Central memory CD8-positive, alpha-beta T cell (primary cell): ENCODE data around the gene TIAM1.
A peak's percentile ranks its signal among the peaks of the same experiment; 100 is the strongest.

ENCODE experiments used
- ATAC-seq: fragments of 150-1000 bp; cut with Tn5 transposase; replicated peaks from 2 replicates; pipeline ENCODE4 v1.10.0; 2022; ENCODE audit warnings: mild to moderate bottlenecking, moderate FRiP score, moderate number of reproducible peaks; ENCODE audit not compliant: poor library complexity, severe bottlenecking; ENCODE audit errors: extremely low read depth
- DNase-seq, 2 donors: peaks; one replicate each; pipeline ENCODE4 v3.0.0; 2021; ENCODE audit warnings: low spot score in 2 of 2
- H3K27ac Mint-ChIP-seq: one replicate; pipeline ENCODE4 v1.8.0; 2022; ENCODE audit warnings: low read depth, mild to moderate bottlenecking, moderate library complexity, mixed read lengths
- H3K27me3 Mint-ChIP-seq: one replicate; pipeline ENCODE4 v1.8.0; 2022; ENCODE audit warnings: mixed read lengths
- H3K36me3 Mint-ChIP-seq: one replicate; pipeline ENCODE4 v1.8.0; 2022; ENCODE audit warnings: mild to moderate bottlenecking, moderate library complexity, mixed read lengths; ENCODE audit not compliant: insufficient read depth
- H3K4me1 Mint-ChIP-seq: one replicate; pipeline ENCODE4 v1.8.0; 2022; ENCODE audit warnings: mixed read lengths
- H3K4me3 Mint-ChIP-seq: one replicate; pipeline ENCODE4 v1.8.0; 2022; ENCODE audit warnings: mild to moderate bottlenecking, moderate library complexity, mixed read lengths
- H3K9me3 Mint-ChIP-seq: one replicate; pipeline ENCODE4 v1.8.0; 2022; ENCODE audit warnings: mixed read lengths

Gene TIAM1

DNA sequence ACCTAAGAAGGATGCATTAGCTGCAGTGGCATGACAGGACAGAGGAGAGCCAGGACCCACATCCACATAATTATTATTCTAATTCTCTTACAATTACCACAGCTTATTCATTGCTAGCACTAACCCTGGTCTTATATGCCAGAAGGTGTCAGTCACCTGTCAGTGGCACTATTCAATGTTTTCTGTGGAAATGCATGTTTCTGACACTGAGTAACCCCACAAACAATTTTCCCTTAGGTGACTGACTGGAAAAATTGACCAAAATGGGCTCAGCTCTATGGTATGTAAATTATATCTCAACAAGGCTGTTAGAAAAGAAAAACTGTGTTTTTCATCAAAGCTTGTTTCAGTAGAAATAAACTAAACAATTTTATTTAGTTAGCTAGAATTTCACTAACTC, 187.9 kb downstream of the TIAM1 start:
- DNase-seq (no peak), ATAC-seq (no peak)
- Mint-ChIP-seq H3K36me3 (no peaks in the 10 kb centered on the region), H3K4me3 (no peak overlapping the region), H3K4me1 (no peaks in the 10 kb centered on the region), H3K27ac (no peak overlapping the region), H3K9me3 (no peaks in the 10 kb centered on the region), H3K27me3 (no peaks in the 10 kb centered on the region)

DNA sequence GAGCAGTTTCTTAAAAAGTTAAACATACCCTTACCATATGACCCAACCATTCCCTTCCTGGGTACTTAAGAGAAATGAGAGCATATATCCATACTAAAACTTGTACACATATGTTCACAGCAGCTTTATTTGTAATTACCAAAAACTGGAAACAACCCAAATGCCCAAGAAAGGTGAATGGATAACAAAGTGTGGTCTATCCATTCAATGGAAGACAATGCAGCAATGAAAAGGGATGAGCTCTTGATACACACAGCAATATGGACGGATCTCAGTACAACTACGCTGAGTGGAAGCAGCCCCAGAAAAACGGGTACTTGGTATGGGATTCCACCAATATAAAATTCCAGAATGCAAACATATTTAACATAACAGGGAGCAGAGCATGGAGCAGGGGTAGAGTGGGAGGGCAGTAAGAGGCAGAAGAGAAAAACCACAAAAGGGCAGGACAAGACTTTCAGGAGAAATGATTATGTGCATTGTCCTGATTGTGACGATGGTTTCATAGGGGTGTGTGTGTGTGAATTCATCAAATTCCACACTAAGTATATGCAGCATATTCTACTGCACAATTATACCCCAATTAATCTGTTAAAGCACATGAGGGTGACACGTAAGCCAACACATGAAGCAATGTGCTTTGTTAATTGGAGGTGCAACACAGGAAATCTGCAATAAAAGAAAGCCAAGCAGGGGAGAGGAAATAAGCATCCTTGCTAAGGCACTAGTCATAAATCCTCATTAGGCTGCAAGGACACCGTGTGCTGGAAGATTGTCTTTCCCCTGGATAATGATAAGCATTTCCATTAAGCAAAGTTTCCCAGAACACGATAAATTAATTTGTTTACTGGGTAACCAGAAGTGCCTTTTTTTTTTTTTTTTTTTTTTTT, 192.7 kb downstream of the TIAM1 start:
- ATAC-seq (no peak), DNase-seq (no peak)
- Mint-ChIP-seq H3K27me3 (no peaks in the 10 kb centered on the region), H3K27ac (no peak overlapping the region), H3K4me1 (peaks cover 8% of the 10 kb centered on the region), H3K4me3 (no peak overlapping the region), H3K9me3 (no peaks in the 10 kb centered on the region), H3K36me3 (peaks cover 5% of the 10 kb centered on the region)

DNA sequence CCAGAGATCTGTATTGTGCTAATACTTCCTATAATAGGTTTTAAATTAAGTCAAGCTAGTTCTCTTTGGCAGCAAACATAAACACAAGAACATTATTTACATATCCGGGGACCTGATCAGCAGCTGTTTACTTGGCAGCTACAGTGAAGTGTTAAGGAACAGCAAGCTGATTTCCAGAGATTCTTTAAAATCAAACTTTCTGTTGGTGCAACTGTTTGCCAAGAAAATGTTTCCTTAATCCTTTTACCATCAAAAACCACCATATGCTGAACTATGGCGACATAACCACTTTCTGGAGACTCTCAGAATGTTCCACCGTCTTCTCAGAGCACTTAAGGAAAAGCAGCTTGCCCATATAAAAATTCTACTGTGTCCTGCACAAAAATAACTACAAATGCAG, 198.8 kb downstream of the TIAM1 start:
- peaks cover 9% of the 10 kb centered on the region for H3K36me3 Mint-ChIP-seq
- H3K4me3 Mint-ChIP-seq, result no peak overlapping the region
- peaks cover 8% of the 10 kb centered on the region for H3K4me1 Mint-ChIP-seq
- no peak for DNase-seq
- ATAC-seq, result no peak
- H3K27me3 Mint-ChIP-seq, result peaks cover 12% of the 10 kb centered on the region
- H3K9me3 Mint-ChIP-seq, result no peaks in the 10 kb centered on the region
- no peak overlapping the region for H3K27ac Mint-ChIP-seq

DNA sequence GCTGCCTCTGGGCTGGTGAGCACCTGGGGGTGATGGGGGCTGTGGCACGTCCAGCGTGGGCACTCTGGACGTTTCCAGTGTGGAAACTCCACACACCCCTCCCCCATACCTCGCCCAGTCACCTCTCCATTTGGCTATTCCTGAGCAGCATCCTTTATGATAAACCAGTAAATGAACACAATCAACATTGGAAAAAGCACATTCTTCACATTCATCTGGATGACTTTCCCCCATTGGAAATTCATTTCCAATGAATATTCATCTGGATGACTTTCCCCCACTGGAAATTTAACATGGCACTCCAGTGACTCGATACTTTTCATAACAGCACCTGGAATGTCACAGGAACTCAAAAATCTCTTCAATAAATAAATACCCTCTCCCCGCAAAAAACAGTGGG, 201.0 kb downstream of the TIAM1 start:
- Mint-ChIP-seq H3K36me3 (peaks cover 9% of the 10 kb centered on the region), H3K4me1 (peaks cover 8% of the 10 kb centered on the region), H3K27me3 (peaks cover 12% of the 10 kb centered on the region), H3K27ac (no peak overlapping the region), H3K4me3 (no peak overlapping the region), H3K9me3 (no peaks in the 10 kb centered on the region)
- no peak for DNase-seq
- ATAC-seq, result no peak

DNA sequence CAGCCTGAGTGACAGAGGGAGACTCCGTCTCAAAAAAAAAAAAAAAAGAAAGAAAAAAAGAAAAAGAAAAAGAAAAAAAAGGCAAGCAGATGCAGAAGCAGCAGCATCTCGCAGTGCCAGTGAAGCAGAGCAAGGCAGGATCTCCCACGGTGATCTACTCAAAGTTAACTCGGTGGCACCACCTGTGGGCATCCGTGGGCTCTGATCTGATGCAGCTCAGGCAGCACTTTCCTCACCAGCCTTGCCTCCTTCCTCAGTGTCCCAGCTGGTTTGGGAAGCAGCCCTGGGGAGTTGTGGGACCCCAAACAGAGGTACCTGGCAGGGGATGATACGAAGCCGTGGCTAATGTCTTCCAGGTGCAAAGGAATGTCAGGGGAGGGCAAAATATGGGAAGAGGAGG, 201.5 kb downstream of the TIAM1 start:
- no peaks in the 10 kb centered on the region for H3K9me3 Mint-ChIP-seq
- peaks cover 9% of the 10 kb centered on the region for H3K36me3 Mint-ChIP-seq
- DNase-seq (no peak), ATAC-seq (no peak)
- no peak overlapping the region for H3K27ac Mint-ChIP-seq
- no peak overlapping the region for H3K4me3 Mint-ChIP-seq
- H3K4me1 Mint-ChIP-seq, result peaks cover 8% of the 10 kb centered on the region
- H3K27me3 Mint-ChIP-seq, result peaks cover 13% of the 10 kb centered on the region

DNA sequence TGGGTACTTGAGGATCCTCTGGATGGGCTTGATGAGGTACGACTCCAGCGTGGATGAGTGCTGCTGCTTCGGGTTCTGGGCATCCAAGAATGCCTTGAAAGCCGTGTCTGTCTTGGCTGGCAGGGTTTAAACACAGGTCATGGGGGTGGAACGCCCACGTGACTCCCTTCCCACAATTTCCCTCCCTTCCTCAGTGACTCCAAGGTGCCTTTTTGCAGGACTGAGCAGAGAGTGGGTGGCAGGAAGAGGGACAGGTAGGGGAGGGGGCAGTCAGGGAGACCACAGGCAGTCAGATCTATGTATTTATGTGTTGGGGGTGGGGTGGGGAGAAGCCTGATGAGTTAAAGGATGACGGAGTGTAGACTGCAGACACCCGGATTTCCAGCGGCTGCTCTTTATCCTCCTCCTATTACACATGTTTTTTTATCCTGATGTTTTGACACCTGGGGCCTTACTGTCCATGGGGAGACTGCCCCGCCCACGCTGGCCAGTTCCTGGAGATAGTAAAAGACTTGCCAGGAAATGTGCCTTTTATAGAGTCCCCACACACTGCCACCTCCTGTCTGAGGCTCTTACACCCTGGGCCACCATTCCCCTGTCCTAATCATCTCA, 202.6 kb downstream of the TIAM1 start:
- no peak overlapping the region for H3K27ac Mint-ChIP-seq
- peaks cover 24% of the 10 kb centered on the region for H3K27me3 Mint-ChIP-seq
- peaks cover 7% of the 10 kb centered on the region for H3K36me3 Mint-ChIP-seq
- no peak for DNase-seq
- no peaks in the 10 kb centered on the region for H3K4me1 Mint-ChIP-seq
- no peak for ATAC-seq
- no peaks in the 10 kb centered on the region for H3K9me3 Mint-ChIP-seq
- H3K4me3 Mint-ChIP-seq, result no peak overlapping the region

DNA sequence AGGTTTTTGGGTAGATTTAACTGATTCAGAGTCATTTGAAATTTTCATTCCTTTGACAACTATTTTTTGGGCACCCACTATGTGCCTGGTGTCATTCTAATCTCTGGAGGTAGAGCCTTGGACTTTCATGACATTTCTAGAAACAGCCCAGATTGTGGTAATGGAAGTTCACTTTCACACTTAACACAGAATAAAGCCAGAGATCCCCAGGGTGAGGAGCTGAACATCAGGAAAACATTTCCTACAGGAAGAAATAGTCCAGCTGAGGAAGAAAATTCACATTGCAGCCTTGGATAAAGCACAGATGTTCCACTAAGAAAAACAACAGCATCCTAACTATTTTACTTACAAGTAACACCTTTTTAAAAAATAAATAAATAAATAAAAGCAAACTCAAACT, 203.4 kb downstream of the TIAM1 start:
- Mint-ChIP-seq H3K36me3 (peaks cover 7% of the 10 kb centered on the region), H3K4me3 (no peak overlapping the region), H3K27ac (no peak overlapping the region), H3K27me3 (peaks cover 31% of the 10 kb centered on the region), H3K9me3 (no peaks in the 10 kb centered on the region), H3K4me1 (no peaks in the 10 kb centered on the region)
- ATAC-seq, result no peak
- no peak for DNase-seq

DNA sequence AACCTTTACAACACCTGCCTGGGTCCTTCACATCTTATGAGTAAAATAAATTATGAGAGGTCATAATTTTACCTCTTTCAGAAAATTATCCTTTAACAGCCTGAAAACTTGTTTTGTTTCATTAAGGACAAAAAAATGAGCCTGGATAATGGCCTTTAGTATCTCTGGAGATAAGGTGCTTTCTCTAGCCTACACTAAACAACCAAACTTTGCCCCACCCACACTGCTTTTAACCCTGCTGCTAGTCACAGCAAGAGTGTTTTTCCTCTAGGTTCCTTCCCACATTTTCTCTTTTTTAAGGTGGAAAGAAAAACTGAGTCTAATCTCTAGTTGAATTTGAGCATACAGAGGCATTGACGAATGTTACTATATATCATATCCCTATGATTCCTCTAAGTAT, 204.0 kb downstream of the TIAM1 start:
- DNase-seq, result no peak
- peaks cover 38% of the 10 kb centered on the region for H3K27me3 Mint-ChIP-seq
- no peak overlapping the region for H3K4me3 Mint-ChIP-seq
- no peaks in the 10 kb centered on the region for H3K9me3 Mint-ChIP-seq
- H3K27ac Mint-ChIP-seq, result no peak overlapping the region
- no peak for ATAC-seq
- peaks cover 10% of the 10 kb centered on the region for H3K36me3 Mint-ChIP-seq
- no peaks in the 10 kb centered on the region for H3K4me1 Mint-ChIP-seq

DNA sequence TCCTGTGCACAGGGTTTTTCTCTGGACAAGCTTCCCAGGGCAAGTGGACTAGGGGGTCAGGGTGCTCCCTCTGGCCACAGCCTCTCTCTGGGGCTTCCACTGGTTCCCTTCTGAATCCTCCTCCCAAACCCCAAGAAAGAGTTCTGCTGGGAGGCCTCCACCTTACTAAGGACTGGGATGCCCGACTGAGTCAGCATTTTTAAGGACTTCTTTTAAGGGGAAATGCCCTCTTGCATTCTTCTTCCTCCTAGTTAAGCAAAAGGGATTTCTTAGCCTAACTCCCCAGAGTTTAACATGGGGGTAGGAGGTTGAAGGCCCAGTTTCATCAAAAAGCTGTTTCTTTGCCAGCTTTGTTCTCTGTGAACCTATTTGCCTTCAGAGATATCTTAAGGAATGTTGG, 206.1 kb downstream of the TIAM1 start:
- H3K4me3 Mint-ChIP-seq, result no peak overlapping the region
- peaks cover 16% of the 10 kb centered on the region for H3K36me3 Mint-ChIP-seq
- H3K27ac Mint-ChIP-seq, result no peak overlapping the region
- ATAC-seq (no peak), DNase-seq (no peak)
- H3K27me3 Mint-ChIP-seq, result peaks cover 47% of the 10 kb centered on the region
- peaks cover 17% of the 10 kb centered on the region for H3K4me1 Mint-ChIP-seq
- no peaks in the 10 kb centered on the region for H3K9me3 Mint-ChIP-seq

DNA sequence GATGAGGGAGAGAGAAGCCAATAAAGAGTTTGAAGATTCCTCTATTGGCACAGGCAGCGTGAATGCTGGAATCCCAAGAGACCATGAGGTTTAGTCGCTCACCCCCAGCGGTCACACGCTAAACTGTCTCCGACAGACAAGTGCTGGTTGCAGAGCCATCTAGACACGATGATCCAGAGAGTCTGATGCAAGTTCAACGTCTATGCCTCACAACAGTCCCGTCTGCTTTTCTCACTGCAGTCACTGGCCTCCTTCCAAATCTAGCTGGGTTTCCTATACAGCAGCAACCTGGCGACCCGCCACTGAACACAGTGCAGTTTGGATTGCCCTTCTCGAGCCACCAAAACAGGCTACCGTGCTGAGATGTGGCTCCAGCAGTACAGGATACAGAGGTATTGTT, 207.2 kb downstream of the TIAM1 start:
- ATAC-seq (no peak), DNase-seq (no peak)
- Mint-ChIP-seq H3K4me1 (peaks cover 25% of the 10 kb centered on the region), H3K4me3 (no peak overlapping the region), H3K27ac (no peak overlapping the region), H3K9me3 (no peaks in the 10 kb centered on the region), H3K36me3 (peaks cover 14% of the 10 kb centered on the region), H3K27me3 (peaks cover 45% of the 10 kb centered on the region)

DNA sequence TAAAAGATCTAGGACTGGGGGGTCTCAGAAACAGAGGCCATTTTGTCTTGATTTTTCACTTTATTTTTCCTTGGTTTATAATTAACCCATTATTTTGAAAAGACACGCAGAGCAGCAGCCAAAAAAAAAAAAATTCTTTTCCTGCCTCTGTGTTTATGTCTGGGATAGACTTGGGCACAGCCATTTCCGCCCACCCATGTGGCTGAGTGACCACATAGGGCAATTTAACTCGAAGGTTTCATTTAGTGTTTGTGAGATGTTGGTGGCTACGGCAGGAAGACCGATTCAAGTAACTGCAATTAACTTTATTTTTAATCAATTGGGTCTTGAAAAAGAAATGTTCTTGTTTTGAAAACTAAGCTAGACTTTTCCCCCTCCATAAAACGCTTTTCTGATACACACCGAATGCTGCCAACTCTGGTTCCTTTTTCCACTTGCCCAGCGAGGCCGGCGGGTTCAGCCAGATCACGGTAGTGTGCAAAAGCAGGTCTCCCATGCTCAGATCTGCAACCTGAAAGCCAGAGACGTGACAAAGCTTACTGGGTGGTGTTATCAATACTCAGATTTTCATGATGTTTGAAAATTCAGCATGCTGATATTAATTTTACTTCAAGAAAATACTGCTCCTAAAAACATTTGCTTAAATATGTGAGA, 208.4 kb downstream of the TIAM1 start:
- Mint-ChIP-seq H3K9me3 (no peaks in the 10 kb centered on the region), H3K27ac (no peak overlapping the region), H3K36me3 (peaks cover 13% of the 10 kb centered on the region), H3K27me3 (peaks cover 35% of the 10 kb centered on the region), H3K4me3 (no peak overlapping the region), H3K4me1 (peaks cover 34% of the 10 kb centered on the region)
- DNase-seq, result no peak
- no peak for ATAC-seq

DNA sequence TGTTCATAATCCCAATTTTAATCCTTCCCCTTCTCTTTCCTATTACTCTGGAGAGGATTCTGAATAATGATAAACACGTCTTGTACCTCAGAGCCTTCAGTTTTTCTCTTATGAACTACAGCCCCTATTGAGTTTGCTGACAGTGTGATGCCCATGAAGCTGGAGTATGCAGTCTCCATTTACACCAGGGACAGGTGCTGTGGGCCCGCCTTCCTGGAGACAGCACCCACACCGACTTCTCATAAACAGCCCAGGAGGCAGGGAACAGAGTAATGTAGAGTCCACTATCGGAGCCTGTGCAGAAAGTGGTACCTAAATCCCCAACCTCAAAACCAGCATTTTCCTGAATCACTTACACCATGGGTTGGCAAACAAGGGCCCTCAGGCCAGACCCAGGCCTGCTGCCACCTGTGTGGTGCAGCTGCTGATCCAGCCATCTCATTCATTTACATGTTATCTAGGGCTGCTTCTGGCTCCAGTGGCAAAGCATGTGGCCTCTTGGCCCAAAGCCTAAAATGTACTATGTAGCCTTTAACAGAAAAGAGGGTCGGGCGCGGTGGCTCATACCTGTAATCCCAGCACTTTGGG, 210.7 kb downstream of the TIAM1 start:
- H3K27me3 Mint-ChIP-seq, result peaks cover 46% of the 10 kb centered on the region
- no peaks in the 10 kb centered on the region for H3K9me3 Mint-ChIP-seq
- H3K36me3 Mint-ChIP-seq, result peaks cover 14% of the 10 kb centered on the region
- ATAC-seq (peak; percentile 38), DNase-seq (no peak)
- H3K4me3 Mint-ChIP-seq, result peak overlapping the region; percentile 70
- H3K27ac Mint-ChIP-seq, result peak overlapping the region; percentile 68
- H3K4me1 Mint-ChIP-seq, result peaks cover 34% of the 10 kb centered on the region
